ENCODE results near the gene IGF2BP1.
"Not testable (repeated sequence)": the region's sequence is repeated elsewhere in the genome, so short reads cannot be mapped to it uniquely, and the experiment has no call there.

IGF2BP1 gene

DNA sequence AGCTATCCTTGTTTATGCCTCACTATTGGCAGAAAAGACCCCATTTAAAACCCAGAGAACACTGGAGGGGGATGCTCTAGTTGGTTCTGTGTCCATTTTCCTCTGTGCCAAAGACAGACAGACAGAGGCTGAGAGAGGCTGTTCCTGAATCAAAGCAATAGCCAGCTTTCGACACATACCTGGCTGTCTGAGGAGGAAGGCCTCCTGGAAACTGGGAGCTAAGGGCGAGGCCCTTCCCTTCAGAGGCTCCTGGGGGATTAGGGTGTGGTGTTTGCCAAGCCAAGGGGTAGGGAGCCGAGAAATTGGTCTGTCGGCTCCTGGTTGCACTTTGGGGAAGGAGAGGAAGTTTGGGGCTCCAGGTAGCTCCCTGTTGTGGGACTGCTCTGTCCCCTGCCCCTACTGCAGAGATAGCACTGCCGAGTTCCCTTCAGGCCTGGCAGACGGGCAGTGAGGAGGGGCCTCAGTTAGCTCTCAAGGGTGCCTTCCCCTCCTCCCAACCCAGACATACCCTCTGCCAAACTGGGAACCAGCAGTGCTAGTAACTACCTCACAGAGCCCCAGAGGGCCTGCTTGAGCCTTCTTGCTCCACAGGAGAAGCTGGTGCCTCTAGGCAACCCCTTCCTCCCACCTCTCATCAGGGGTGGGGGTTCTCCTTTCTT lies 56.1 kb downstream of the IGF2BP1 start:
- no peak for DNase-seq (ENCODE audit: low read depth in 2 of 2, low spot score in 1 of 2)

DNA sequence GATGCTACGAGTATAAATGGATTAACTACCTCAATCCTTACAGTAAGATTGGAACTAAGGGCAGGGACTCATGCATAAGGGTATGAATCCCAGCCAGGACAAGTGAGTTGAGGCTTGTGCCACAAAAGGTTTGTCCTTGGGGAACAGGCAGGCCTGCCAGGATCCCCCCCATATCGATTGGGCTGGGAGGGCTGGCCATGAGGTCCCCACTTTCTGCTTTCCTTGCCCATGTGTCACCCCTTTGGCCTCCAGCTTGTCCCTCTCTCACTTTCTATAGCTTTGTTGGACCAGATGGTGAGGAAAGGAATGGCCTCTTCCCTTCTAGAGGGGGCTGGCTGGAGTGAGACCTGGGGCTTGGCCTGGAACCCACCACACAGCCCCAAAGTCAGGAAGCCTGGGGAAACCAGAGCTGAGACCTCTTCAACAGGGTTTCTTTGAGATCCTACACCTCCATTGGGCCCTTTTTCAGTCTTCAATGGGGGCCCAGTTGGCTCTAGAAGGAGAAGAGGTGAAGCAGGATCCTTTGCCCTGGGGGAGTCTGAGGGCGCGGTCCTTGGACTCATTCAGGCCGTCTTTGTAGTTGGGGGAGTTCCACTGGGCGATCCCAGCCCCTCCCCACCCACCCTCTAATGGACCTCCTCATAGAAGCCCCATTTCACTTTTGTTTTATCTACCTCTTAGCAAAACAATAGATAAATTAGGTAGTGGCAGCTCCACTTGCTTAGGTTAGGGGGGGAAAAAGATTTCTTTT lies 57.3 kb downstream of the IGF2BP1 start:
- no peak for DNase-seq (ENCODE audit: low read depth in 2 of 2, low spot score in 1 of 2)

DNA sequence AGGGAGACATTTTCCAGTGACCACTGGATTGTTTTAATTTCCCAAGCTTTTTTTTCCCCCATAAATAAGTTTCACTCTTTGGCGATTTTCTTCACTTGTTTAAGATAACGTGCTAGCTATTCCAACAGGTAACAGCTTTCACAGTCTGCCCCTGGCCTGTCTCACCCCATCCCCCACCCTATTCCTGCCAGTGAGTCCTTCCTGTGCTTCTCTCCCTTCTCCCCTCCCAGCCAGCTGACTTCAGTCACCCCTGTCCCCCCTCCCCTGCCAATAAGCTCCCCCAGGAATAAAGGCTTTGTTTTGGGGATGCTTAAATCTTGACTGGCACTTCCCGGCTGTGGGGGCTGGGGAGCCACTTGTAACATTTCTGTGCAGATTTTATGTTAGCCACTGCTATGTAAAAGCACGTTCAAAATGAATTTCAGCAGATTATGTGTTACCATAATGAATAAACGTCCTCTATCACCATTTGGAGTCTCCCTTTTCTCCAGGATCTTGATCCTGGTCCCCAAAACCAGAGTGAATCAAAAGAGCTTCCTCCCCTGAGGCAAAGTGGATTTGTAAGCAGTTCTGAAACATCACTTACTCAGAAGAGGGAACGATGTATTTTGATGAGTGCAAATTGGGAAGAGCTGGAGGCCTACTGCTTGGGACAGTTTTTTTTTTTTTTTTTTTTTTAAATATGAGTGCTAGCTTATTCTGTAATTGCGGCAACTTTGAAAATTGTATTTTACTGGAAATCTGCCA lies 58.2 kb downstream of the IGF2BP1 start:
- DNase-seq (ENCODE audit: low read depth in 2 of 2, low spot score in 1 of 2) = no peak

- DNase-seq (ENCODE audit: low read depth in 2 of 2, low spot score in 1 of 2) = no peak
Measured at GRCh38 chr17:49061524-49061943, 64.3 kb downstream of the IGF2BP1 start.

DNA sequence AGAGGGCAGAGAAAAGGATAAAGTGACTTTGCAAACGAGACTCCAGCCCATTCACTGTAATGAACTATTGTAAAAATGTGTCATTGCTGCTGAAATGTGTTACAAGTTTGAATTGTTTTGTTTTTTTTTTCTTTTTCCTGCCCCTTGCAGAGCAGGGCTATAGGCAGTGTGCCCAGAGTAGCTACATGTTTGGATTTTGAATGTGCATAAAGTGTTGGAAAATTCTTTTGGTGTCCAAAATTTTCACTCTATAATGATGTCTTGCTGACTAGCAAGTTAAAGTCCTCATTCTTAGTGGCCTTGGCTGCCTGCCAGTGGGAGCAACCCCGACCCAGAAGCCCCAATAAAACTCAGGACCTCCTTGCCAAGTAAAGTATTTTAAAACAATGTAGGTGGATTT lies 66.5 kb downstream of the IGF2BP1 start:
- no peak for DNase-seq (ENCODE audit: low read depth in 2 of 2, low spot score in 1 of 2)

DNA sequence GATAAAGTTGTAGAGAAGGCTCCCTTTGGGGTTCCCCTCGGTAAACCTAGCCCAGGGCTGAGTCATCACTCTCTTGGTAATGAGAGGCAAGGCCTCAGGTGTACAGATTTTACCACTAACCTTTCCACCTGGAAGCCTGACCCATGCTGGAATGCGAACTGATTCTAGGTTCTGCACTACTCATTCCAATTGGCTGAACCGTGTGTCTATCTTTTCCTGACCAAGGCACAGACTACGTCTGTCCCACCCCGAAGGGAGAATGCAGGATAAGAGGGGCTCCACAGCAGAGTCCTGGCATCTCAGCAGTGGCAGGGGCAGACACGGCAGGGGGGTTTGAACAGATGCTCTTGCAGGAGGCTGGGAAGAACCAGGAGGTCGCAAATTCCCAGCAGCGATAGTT lies 70.0 kb downstream of the IGF2BP1 start:
- DNase-seq (ENCODE audit: low read depth in 2 of 2, low spot score in 1 of 2) = no peak

- DNase-seq (ENCODE audit: low read depth in 2 of 2, low spot score in 1 of 2) = no peak
Measured at GRCh38 chr17:49069585-49070273, 72.5 kb downstream of the IGF2BP1 start.

GRCh38 chr17:49071106-49071505 lies 73.9 kb downstream of the IGF2BP1 start:
- no peak for DNase-seq (ENCODE audit: low read depth in 2 of 2, low spot score in 1 of 2)

- DNase-seq (ENCODE audit: low read depth in 2 of 2, low spot score in 1 of 2) = no peak
Measured at GRCh38 chr17:49074851-49075540, 77.8 kb downstream of the IGF2BP1 start.

- no peak for DNase-seq (ENCODE audit: low read depth in 2 of 2, low spot score in 1 of 2)
Measured at GRCh38 chr17:49076573-49077384, 79.6 kb downstream of the IGF2BP1 start.

DNA sequence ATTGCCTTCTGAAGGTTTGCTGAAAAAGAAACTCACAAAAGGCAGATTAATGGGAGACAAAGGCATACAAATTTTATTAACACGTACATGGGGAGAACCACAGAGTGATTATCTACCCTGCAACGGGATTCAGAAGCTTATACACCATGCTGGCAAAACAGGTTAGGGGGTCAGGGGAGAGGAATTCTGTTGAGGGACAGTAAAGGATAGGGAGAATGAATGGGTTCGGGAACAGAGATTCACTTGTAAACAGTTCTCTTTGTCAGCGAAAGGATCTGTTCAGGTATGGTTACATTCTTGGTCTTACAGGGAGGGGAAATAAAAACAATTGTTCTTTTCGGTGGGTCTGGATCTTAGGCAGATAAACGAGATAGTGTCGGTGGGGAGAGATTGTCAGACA lies 81.1 kb downstream of the IGF2BP1 start:
- no peak for DNase-seq (ENCODE audit: low read depth in 2 of 2, low spot score in 1 of 2)

- DNase-seq (ENCODE audit: low read depth in 2 of 2, low spot score in 1 of 2) = no peak
Measured at GRCh38 chr17:49079840-49080663, 82.9 kb downstream of the IGF2BP1 start.

- no peak for DNase-seq (ENCODE audit: low read depth in 2 of 2, low spot score in 1 of 2)
Measured at GRCh38 chr17:49082231-49082630, 85.0 kb downstream of the IGF2BP1 start.

DNA sequence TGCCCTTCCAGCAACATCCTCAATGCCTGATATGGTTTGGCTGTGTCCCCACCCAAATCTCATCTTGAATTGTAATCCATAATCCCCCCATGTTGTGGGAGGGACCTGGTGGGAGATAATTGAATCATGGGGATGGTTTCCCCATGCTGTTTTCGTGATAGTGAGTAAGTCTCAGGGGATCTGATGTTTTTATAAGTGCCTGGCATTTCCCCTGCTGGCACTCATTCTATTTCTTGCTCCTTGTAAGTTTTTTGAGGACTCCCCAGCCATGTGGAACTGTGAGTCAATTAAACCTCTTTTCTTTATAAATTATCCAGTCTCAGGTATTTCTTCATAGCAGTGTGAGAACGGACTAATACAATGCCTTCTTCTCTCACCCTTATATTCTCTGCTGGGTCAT lies 87.9 kb downstream of the IGF2BP1 start:
- DNase-seq (ENCODE audit: low read depth in 2 of 2, low spot score in 1 of 2) = not testable (repeated sequence)

- DNase-seq (ENCODE audit: low read depth in 2 of 2, low spot score in 1 of 2) = no peak
Measured at GRCh38 chr17:49085565-49086315, 88.6 kb downstream of the IGF2BP1 start.

DNA sequence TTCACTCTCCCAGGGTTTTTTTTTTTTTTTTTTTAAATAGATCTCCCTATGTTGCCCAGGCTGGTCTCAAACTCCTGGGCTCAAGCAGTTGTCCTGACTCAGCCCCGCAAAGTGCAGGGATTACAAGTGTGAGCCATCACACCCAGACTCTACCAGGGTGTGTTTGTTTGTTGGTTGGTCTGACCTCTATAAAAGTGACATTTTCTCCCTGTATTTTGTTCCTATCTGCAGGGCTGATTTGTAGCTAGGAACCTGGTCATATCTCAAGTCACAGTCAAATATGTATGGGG lies 89.1 kb downstream of the IGF2BP1 start:
- DNase-seq (ENCODE audit: low read depth in 2 of 2, low spot score in 1 of 2) = no peak

GRCh38 chr17:49086649-49087048 lies 89.5 kb downstream of the IGF2BP1 start:
- DNase-seq (ENCODE audit: low read depth in 2 of 2, low spot score in 1 of 2) = no peak

DNA sequence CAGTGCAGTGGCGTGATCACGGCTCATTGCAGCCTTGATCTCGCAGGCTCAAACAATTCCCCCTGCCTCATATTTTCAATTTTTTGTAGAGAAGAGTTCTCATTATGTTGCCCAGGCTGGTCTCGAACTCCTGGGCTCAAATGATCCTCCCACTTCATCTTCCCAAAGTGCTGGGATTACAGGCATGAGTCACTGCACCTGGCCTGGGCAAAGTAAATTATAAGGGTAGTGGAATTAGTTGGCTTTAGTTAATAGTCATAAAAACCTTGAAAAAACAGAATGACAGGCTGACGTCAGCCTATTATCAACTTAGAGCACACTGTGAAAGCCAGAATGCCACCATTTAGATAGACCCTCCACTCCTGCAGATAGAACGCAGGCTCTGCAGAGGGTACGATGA lies 91.9 kb downstream of the IGF2BP1 start:
- DNase-seq (ENCODE audit: low read depth in 2 of 2, low spot score in 1 of 2) = no peak

All from stimulated activated CD8-positive, alpha-beta memory T cell treated with anti-CD3 and anti-CD28 coated beads, Interleukin-4, amount 100 ng/mL, for 4 hours (primary cell).